ENCODE measurements around the gene SNTG2.

GRCh38 chr2:924701-925100, 25.9 kb upstream of the SNTG2 start:
- TF ChIP-seq EP300 (IDR thresholded peaks at IDR 0.05) (no peak), POLR2AphosphoS5 (IDR thresholded peaks at IDR 0.05) (no peak), CTCF (IDR thresholded peaks at IDR 0.05) (no peak)
